Suppressor macrophage treated with lipopolysaccharide for 1 hour (primary cell): ENCODE data around the gene NDUFV2.
"Not testable (repeated sequence)": the region's sequence is repeated elsewhere in the genome, so short reads cannot be mapped to it uniquely, and the experiment has no call there.

Experiments
- DNase-seq, 3 donors: peaks; one replicate each; pipeline ENCODE4 v3.0.0-alpha.2; 2020 to 2022

NDUFV2 gene

GRCh38 chr18:9102508-9103375 is at the start of gene NDUFV2:
Gene NDUFV2, plus strand, starts transcription at chr18:9102699. Its CDS starts 45 bp downstream, at chr18:9102744.
- peak; percentile 96 to 99 (median 98) for DNase-seq

DNA sequence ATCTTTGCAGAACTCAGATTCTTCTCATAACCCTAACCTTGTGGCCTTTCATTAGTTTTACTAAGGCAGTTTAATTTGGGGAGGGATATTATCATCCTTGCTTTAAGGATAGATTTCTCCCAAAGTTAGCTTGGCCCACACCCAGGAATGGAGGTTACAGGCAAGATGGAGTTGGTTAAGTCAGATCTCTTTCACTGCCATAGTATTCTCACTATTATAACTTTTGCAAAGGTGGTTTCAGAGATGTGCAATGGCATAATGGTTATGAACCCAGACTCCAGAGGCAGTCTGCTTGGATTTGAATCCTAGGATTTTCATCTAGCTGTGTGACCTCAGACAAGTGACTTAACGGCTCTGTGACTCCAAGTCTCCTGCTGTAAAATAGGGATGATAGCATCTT is 48.7 kb upstream of the NDUFV2 start:
- DNase-seq, result no peak

GRCh38 chr18:9055185-9055584 is 47.3 kb upstream of the NDUFV2 start:
- DNase-seq, result peak; percentile 33 to 60 (median 57)

- no peak for DNase-seq
These were observed 46.9 kb upstream of the NDUFV2 start for GRCh38 chr18:9055626-9056025.

GRCh38 chr18:9057646-9058045 is 44.9 kb upstream of the NDUFV2 start:
- peak in 1 of 3 donors; percentile 25 for DNase-seq

GRCh38 chr18:9058406-9058805 is 44.1 kb upstream of the NDUFV2 start:
- no peak for DNase-seq

GRCh38 chr18:9062418-9062751 is 40.1 kb upstream of the NDUFV2 start:
- DNase-seq, result peak in 2 of 3 donors; percentile 26 to 44

DNA sequence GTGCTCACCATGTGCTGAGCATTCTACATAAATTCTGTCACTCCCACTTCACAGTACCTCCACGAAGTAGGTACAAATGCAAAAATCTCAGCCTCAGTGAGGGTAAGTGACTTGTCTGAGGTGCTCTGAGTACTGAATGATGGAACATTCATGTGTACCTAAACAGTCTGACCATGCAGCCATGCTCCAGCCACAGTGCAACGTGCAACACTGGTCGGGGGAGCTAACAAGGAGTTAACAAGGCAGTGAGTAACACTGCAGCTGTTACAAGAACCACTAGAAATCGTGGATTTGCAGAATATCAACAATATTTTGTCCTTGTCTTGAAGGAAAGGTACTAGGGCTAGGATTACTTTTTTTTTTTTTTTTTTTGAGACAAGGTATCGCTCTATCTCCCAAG is 36.6 kb upstream of the NDUFV2 start:
- no peak for DNase-seq

GRCh38 chr18:9066358-9066757 is 36.1 kb upstream of the NDUFV2 start:
- no peak for DNase-seq

DNA sequence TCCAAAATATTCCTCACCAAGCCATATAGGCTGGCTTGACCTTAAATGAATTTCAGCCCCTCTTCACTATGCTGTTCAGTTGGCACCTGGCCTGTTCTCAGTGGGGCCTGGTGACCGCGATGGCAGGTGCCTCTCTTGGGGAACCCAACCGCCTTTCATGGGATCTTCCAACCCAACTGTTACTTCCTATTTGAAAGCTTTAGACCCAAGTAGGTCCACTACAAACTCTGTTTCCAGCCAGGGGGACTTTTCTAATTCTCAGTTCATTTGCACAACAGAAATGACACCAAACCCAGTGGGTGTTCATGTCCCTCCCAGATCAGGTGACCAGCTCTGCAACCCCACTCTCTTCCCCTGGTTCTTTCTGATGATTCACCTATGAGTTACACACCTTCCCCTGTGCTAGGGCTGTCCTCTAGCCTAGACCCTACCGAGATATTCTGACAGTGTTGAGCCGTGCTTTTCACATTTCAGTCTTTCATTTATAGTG is 35.6 kb upstream of the NDUFV2 start:
- DNase-seq, result peak; percentile 69 to 84 (median 77)

GRCh38 chr18:9067823-9068222 is 34.7 kb upstream of the NDUFV2 start:
- no peak for DNase-seq

GRCh38 chr18:9068346-9068745 is 34.2 kb upstream of the NDUFV2 start:
- no peak for DNase-seq

GRCh38 chr18:9069601-9070000 is 32.9 kb upstream of the NDUFV2 start:
- DNase-seq, result peak; percentile 85 to 91 (median 87)

DNA sequence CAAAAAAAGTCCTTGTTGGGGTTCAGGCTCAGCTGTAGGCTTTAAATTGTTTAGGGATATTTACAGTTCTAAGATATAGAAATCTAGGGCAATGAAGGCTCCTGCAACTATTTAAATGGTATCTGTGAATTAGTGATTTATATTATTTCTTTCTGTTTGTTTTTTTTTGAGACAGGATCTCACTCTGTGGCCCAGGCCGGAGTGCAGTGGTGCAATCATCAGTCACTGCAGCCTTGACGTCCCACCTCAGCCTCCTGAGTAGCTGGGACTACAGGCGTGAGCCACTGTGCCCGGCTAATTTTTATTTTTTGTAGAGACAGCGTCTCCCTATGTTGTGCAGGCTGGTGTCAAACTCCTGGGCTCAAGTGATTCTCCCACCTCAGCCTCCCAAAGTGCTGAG is 32.3 kb upstream of the NDUFV2 start:
- DNase-seq, result no peak

GRCh38 chr18:9079818-9080528 is 22.5 kb upstream of the NDUFV2 start:
- peak in 1 of 3 donors; percentile 43 for DNase-seq

DNA sequence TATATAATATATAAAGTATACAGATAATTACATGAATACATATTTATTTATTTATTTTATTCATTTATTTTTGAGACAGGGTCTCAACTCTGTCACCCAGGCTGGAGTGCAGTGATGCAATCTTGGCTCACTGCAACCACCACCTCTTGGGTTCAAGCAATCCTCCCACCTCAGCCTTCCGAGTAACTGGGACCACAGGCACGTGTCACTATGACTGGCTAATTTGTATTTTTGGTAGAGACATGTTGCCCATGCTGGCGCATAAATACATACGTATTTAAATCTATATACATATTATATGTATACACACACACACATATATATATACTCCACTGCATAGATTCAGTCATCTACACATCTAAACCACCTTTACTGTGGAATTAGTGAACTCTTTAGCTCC is 20.6 kb upstream of the NDUFV2 start:
- no peak for DNase-seq

DNA sequence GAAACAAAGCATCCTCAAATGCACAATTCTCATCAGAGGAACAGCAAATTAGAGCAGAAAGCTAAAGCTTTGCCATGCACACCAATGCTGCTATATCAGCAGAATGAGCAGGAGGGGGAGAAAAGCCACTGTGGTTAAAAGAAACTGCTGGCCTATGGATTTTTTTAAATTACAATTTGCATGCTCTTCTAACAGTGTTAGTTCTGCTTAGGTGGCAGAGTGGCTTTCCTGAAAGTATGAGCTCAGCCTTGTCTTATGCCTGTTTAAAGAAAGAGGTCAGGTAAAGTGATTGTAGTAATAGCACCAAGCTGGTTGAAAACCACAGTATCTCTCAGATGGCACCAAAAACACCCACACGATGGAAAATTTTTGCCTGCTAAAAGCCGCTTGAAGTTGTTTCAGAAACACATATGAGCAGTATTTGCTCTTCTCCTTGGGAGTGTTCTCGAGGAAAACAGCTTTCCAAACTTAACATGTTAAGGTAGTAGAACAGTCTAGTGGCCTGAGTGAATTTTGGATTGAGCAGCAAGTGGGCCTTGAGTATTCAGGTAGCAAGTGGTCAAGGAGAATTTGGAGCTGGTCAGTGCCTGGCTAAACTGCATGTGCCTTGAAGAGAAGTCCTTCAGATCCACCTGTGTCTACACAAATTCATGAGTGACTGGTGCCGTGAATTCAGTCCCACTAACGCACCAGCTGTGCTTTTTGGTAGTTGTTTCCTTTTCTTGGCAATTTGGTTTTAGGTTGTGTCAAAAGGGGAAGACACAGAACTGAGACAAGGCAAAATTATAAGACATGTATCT is 19.6 kb upstream of the NDUFV2 start:
- peak in 2 of 3 donors; percentile 32 to 36 for DNase-seq

DNA sequence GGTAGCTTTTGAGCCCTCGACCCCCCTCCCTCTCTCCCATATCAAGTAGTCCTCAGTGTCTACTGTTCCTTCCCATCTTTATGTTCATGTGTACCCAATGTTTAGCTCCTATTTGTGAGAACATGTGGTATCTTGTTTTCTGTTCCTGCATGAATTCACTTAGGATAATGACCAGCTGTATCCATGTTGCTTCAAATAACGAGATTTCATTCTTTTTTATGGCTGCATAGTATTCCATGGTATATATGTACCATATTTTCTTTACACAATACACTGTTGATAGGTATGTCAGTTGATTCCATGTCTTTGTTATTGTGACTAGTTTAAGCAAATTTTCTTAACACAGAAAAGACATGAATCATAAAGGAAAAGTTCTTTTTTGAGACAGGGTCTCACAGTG is 16.5 kb upstream of the NDUFV2 start:
- no peak for DNase-seq

DNA sequence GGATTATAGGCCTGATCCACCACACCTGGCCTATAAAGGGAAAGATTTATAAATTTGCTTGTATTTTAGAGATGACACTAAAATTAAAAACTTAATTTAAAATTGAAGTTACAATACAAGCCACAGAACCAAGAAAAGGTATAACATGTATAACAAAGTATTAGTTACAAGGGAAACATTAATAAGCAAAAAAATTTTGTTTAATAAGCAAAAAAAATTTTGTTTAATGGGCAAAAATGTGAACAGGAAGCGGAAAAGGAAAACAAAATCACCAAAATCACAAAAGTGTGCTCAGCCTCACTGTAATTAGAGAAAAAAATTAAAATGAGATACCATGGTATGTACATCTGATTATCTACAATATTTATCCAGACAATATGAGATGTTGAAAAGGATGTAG is 15.9 kb upstream of the NDUFV2 start:
- no peak for DNase-seq

DNA sequence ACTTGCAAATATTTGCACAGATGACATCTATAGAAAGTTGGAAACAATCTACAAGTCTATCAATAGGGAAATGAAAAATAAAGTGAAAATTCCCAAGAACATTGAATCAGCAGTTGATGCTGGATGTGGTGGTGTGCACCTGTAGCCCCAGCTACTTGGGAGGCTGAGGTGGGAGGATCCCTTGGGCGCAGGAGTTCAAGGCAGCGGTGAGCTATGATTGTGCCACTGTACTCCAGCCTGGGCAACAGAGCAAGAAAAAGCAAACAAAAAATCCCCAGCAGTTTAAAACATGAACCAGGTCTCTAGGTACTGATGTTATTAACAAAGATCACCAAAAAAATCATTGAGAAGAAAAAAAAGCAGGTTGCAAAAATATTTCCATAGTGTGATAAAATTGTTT is 15.4 kb upstream of the NDUFV2 start:
- no peak for DNase-seq

- no peak for DNase-seq
These were observed 14.2 kb upstream of the NDUFV2 start for GRCh38 chr18:9088252-9088651.

- not testable (repeated sequence) for DNase-seq
These were observed 13.8 kb upstream of the NDUFV2 start for GRCh38 chr18:9088727-9089126.

GRCh38 chr18:9090578-9090977 is 11.9 kb upstream of the NDUFV2 start:
- no peak for DNase-seq
